ENCODE measurements around the gene IFNA21. TPM values are rescaled to one million over a fixed set of nuclear protein-coding genes. Genes with fewer than 3 reads are reported as not detected.
"Not testable (repeated sequence)": the region's sequence is repeated elsewhere in the genome, so short reads cannot be mapped to it uniquely, and the experiment has no call there.

IFNA21 gene
- not detected for total RNA-seq

DNA sequence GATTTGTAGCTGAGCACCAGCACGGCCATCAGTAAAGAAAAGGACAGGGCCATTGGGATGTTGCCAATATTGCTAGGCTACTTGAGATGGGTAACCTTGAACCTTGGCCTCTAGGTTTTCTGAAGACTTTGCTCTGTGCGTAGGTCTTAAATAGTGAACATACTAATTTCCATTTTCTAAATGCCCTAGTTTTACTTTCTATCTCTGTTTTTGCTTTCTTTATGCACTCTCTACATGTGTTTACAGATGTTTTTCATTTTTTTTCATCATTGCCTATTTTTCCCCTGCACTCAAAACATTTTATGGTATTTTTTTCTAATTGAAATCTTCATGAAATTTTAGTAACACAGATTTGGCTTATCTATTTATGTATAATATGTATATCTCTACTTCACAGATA, at the start of gene IFNA21:
Gene IFNA21, minus strand, starts transcription at position 101 of the 400 bp plus-strand sequence. Its CDS starts 48 bp downstream, at position 53.
- H3K36me3 Mint-ChIP-seq (ENCODE audit: low read depth); H3K9me3 Mint-ChIP-seq; H3K4me3 Mint-ChIP-seq; H3K27ac Mint-ChIP-seq; H3K4me1 Mint-ChIP-seq; POLR2A ChIA-PET; DNase-seq: not testable (repeated sequence)
- CTCF ChIA-PET = interaction anchor here (0.8 to 1.2 kb wide), 2 partner anchors 16 to 28 kb away, joined by 3 read pairs; no protein-coding TSS in a partner anchor
- peaks cover 24% of the 10 kb centered on the region for H3K27me3 Mint-ChIP-seq

DNA sequence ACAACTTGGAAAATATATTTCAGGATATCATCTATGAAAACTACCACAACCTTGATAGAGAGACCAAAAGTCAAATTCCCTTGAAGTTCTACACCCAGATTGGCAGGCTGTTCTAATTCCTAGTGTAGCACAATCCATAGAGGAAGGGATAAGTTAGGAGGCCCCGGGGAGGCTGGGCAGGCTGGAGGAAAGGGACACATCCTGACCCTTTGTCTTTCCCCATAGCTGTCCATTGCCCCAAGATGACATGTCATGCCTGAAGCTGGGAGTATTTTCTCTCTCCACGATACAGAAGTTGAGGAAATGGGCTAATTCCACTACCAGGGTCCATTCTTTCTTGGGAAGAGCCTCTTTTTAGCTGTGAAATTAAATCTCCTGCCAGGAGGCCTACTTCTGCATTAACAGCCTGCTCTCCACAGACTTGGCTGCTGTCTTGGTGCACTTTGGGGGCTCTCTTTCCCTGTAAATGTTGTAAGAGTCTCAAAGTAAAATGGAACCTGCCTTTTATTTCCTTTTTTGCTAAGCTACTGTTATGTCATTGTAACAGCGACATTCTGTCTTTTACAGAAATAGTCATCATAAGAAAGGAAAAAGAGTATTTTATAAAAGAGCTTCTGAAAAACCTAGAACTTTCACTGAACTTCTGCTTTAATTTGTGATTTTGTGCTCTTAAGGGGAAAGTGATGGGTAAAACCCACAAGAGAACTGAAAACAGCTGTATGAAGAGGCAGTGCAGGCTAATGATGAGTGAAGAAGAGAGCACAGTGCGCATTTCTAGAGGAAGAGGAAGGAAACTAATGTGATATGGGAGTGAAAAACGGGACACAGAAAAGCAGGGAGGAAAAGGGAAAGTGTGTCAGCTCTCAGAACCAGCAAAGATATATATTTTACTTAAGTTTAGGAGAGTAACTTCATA, 47.2 kb upstream of the IFNA21 start:
- H3K36me3 Mint-ChIP-seq (ENCODE audit: low read depth); DNase-seq; H3K4me1 Mint-ChIP-seq; H3K27ac Mint-ChIP-seq; POLR2A ChIA-PET; H3K9me3 Mint-ChIP-seq: not testable (repeated sequence)
- CTCF ChIA-PET = interaction anchor here (0.7 to 2.2 kb wide), 7 partner anchors 10 to 182 kb away, joined by 3 to 10 read pairs (median 4); no protein-coding TSS in a partner anchor
- Mint-ChIP-seq H3K4me3 (peak overlapping the region; percentile 17), H3K27me3 (peaks cover 21% of the 10 kb centered on the region)

DNA sequence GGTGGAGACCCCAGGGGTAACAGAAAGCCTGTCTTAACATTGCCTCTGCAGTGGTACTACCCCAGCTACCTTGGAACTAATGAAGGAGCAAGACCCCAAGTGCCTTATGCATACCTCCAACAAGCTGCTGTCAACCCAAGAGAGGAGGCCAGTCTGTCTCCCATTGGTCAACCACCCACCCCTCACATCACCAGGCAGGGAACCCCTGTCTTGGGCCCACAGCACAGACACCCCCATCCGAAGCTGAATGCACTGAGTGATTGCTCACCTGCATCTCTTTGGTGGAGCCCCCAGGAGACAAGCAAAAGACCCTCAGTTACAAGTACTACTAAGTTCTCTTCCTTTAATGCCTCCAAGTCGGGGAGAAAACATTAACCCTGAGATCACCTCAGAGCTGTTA, 45.7 kb upstream of the IFNA21 start:
- DNase-seq; H3K9me3 Mint-ChIP-seq; H3K27ac Mint-ChIP-seq; H3K4me1 Mint-ChIP-seq; POLR2A ChIA-PET; H3K4me3 Mint-ChIP-seq; H3K36me3 Mint-ChIP-seq (ENCODE audit: low read depth): not testable (repeated sequence)
- CTCF ChIA-PET = interaction anchor here (1.1 to 2.2 kb wide), 3 partner anchors 9 to 29 kb away, joined by 4 to 10 read pairs (median 6); no protein-coding TSS in a partner anchor
- H3K27me3 Mint-ChIP-seq = peaks cover 18% of the 10 kb centered on the region

DNA sequence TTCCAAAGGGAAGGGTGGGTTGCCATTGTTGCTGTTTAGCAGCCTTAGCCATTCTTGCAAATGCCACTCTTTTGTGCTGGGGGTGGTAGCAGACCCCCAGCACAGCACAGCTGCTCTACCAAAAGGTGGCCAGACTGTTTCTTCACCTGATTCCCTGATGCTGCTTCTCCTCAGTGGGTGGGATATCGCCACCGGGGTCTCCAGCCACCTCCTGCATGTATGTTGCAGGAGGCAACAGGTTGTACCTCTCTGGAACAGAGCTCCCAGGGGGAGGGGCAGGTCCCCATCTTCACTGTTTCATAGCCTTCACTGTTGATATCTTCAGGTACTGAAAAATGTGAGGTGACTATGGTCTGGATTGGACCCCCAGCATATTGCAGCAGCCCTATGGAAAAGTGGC, 44.3 kb upstream of the IFNA21 start:
- H3K36me3 Mint-ChIP-seq (ENCODE audit: low read depth); H3K4me3 Mint-ChIP-seq; H3K27ac Mint-ChIP-seq; DNase-seq; H3K4me1 Mint-ChIP-seq; H3K9me3 Mint-ChIP-seq; POLR2A ChIA-PET: not testable (repeated sequence)
- peaks cover 20% of the 10 kb centered on the region for H3K27me3 Mint-ChIP-seq
- CTCF ChIA-PET = interaction anchor here (0.6 to 1.6 kb wide), 2 partner anchors 15 to 236 kb away, joined by 3 to 6 read pairs; no protein-coding TSS in a partner anchor

DNA sequence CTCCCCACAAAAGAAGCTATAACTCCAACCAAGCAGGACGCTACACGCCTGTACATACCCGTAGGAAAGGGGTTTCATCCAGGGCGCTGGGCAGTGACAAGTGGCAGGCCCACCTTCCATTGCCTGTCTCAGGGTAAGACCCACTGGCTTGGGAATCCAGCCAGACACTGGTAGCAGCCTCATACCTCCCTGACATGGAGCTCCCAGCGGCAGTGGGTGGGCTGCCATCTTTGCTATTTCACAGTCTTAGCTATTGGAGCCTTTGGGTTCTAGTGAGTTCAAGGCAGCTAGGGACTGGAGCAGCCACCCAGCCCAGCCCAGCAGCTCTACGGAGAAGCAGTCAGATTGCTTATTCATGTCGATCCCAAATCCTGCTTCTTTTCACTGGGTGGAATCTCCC, 43.9 kb upstream of the IFNA21 start:
- ChIA-PET CTCF (interaction anchor here (0.6 to 1.6 kb wide), 2 partner anchors 15 to 237 kb away, joined by 3 to 6 read pairs; no protein-coding TSS in a partner anchor), POLR2A (no interaction called here)
- no peak overlapping the region for H3K4me3 Mint-ChIP-seq
- peaks cover 21% of the 10 kb centered on the region for H3K27me3 Mint-ChIP-seq
- no peaks in the 10 kb centered on the region for H3K9me3 Mint-ChIP-seq
- H3K27ac Mint-ChIP-seq = no peak overlapping the region
- H3K4me1 Mint-ChIP-seq = peaks cover 6% of the 10 kb centered on the region
- no peaks in the 10 kb centered on the region for H3K36me3 Mint-ChIP-seq (ENCODE audit: low read depth)
- DNase-seq = no peak

DNA sequence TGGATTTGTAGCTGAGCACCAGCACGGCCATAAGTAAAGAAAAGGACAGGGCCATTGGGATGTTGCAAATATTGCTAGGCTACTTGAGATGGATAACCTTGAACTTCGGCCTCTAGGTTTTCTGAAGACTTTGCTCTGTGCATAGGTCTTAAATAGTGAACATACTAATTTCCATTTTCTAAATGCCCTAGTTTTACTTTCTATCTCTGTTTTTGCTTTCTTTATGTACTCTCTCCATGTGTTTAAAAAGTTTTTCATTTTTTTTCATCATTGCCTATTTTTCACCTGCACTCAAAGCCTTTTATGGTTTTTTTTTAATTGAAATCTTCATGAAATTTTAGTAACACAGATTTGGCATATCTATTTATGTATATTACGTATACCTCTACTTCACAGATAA, 40.6 kb upstream of the IFNA21 start, which contains the start of gene IFNA10:
Gene IFNA10, minus strand, starts transcription at position 101 of the 400 bp plus-strand sequence. Its CDS starts 46 bp downstream, at position 55.
- CTCF ChIA-PET = interaction anchor here (0.5 to 0.9 kb wide), 2 partner anchors 12 to 112 kb away, joined by 4 read pairs; no protein-coding TSS in a partner anchor
- POLR2A ChIA-PET; DNase-seq; H3K4me3 Mint-ChIP-seq; H3K9me3 Mint-ChIP-seq; H3K27ac Mint-ChIP-seq; H3K4me1 Mint-ChIP-seq; H3K36me3 Mint-ChIP-seq (ENCODE audit: low read depth): not testable (repeated sequence)
- H3K27me3 Mint-ChIP-seq = peaks cover 27% of the 10 kb centered on the region

DNA sequence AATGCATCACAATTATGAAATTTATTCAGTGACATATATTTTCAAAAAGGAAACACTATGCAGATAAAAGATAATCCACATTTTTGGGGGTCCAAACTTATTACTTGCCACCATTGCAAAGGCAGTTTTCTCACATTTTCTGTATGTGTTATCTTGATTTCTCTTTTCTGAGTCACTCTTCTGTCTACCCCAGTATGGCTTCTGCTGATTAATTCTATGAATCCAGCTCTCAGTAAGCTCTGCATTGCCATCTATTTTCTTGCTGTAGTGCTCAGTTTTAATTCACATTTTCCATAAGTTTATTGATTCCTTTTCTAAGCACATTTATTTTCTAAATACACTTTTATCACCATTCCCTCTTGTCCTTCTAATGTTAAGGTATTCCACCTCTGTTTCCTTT, 38.7 kb upstream of the IFNA21 start:
- DNase-seq = no peak
- Mint-ChIP-seq H3K27ac (no peak overlapping the region), H3K36me3 (ENCODE audit: low read depth) (no peaks in the 10 kb centered on the region), H3K4me1 (peaks cover 4% of the 10 kb centered on the region), H3K4me3 (no peak overlapping the region), H3K9me3 (no peaks in the 10 kb centered on the region), H3K27me3 (peaks cover 40% of the 10 kb centered on the region)
- ChIA-PET POLR2A (no interaction called here), CTCF (no interaction called here)

DNA sequence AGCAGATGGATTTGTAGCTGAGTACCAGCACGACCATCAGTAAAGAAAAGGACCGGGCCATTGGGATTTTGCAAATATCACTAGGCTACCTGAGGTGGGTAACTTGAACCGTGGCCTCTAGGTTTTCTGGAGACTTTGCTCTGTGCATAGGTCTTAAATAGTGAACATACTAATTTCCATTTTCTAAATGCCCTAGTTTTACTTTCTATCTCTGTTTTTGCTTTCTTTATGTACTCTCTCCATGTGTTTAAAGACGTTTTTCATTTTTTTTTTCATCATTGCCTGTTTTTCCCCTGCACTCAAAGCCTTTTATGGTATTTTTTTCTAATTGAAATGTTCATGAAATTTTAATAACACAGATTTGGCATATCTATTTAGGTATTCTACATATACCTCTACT, 35.6 kb upstream of the IFNA21 start, which contains the start of gene IFNA7:
Gene IFNA7, minus strand, starts transcription at position 101 of the 400 bp plus-strand sequence. Its CDS starts 40 bp downstream, at position 61.
- H3K36me3 Mint-ChIP-seq (ENCODE audit: low read depth); H3K4me3 Mint-ChIP-seq; CTCF ChIA-PET; H3K27ac Mint-ChIP-seq; H3K4me1 Mint-ChIP-seq; H3K9me3 Mint-ChIP-seq; POLR2A ChIA-PET; DNase-seq: not testable (repeated sequence)
- peaks cover 49% of the 10 kb centered on the region for H3K27me3 Mint-ChIP-seq

DNA sequence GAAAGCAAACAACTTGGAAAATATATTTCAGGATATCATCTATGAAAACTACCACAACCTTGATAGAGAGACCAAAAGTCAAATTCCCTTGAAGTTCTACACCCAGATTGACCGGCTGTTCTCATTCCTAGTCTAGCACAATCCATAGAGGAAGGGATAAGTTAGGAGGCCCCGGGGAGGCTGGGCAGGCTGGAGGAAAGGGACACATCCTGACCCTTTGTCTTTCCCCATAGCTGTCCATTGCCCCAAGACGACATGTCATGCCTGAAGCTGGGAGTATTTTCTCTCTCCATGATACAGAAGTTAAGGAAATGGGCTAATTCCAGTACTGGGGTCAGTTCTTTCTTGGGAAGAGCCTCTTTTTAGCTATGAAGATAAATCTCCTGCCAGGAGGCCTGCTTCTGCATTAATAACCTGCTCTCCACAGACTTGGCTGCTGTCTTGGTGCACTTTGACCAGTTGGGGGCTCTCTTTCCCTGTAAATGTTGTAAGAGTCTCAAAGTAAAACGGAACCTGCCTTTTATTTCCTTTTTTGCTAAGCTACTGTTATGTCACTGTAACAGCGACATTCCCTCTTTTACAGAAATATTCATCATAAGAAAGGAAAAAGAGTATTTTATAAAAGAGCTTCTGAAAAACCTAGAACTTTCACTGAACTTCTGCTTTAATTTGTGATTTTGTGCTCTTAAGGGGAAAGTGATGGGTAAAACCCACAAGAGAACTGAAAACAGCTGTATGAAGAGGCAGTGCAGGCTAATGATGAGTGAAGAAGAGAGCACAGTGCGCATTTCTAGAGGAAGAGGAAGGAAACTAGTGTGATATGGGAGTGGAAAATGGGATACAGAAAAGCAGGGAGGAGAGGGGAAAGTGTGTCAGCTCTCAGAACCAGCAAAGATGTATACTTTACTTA, 28.7 kb upstream of the IFNA21 start:
- H3K27me3 Mint-ChIP-seq = peaks cover 29% of the 10 kb centered on the region
- H3K9me3 Mint-ChIP-seq; H3K27ac Mint-ChIP-seq; POLR2A ChIA-PET; H3K36me3 Mint-ChIP-seq (ENCODE audit: low read depth); H3K4me3 Mint-ChIP-seq; H3K4me1 Mint-ChIP-seq: not testable (repeated sequence)
- CTCF ChIA-PET = interaction anchor here (0.7 to 2.5 kb wide), 19 partner anchors 9 to 270 kb away, joined by 3 to 21 read pairs (median 4); partner anchors contain the start of gene IFNA10
- peak; percentile 43 for DNase-seq

DNA sequence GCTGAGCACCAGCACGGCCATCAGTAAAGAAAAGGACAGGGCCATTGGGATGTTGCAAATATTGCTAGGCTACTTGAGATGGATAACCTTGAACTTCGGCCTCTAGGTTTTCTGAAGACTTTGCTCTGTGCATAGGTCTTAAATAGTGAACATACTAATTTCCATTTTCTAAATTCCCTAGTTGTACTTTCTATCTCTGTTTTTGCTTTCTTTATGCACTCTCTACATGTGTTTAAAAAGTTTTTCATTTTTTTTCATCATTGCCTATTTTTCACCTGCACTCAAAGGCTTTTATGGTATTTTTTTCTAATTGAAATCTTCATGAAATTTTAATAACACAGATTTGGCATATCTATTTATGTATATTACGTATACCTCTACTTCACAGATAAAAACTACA, 21.0 kb upstream of the IFNA21 start, which contains the start of gene IFNA4:
Gene IFNA4, minus strand, starts transcription at position 101 of the 400 bp plus-strand sequence. Its CDS starts 56 bp downstream, at position 45.
- H3K36me3 Mint-ChIP-seq (ENCODE audit: low read depth); H3K4me1 Mint-ChIP-seq; H3K4me3 Mint-ChIP-seq; POLR2A ChIA-PET; CTCF ChIA-PET; DNase-seq; H3K27ac Mint-ChIP-seq; H3K9me3 Mint-ChIP-seq: not testable (repeated sequence)
- H3K27me3 Mint-ChIP-seq = peaks cover 20% of the 10 kb centered on the region

DNA sequence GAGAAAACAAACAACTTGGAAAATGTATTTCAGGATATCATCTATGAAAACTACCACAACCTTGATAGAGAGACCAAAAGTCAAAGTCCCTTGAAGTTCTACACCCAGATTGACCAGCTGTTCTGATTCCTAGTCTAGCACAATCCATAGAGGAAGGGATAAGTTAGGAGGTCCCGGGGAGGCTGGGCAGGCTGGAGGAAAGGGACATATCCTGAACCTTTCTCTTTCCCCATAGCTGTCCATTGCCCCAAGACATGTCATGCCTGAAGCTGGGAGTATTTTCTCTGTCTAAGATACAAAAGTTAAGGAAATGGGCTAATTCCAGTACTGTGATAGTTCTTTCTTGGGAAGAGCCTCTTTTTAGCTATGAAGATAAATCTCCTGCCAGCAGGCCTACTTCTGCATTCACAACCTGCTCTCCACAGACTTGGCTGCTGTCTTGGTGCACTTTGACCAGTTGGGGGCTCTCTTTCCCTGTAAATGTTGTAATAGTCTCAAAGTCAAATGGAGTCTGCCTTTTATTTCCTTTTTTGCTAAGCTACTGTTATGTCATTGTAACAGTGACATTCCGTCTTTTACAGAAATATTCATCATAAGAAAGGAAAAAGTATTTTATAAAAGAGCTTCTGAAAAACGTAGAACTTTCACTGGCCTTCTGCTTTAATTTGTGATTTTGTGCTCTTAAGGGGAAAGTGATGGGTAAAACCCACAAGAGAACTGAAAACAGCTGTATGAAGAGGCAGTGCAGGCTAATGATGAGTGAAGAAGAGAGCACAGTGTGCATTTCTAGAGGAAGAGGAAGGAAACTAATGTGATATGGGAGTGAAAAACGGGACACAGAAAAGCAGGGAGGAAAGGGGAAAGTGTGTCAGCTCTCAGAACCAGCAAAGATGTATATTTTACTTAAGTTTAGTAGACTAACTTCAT, 16.6 kb upstream of the IFNA21 start:
- CTCF ChIA-PET = interaction anchor here (0.6 to 3.8 kb wide), 23 partner anchors 9 to 605 kb away, joined by 3 to 21 read pairs (median 4); partner anchors contain the start of gene IFNA21
- H3K4me1 Mint-ChIP-seq; H3K9me3 Mint-ChIP-seq; H3K36me3 Mint-ChIP-seq (ENCODE audit: low read depth); H3K27ac Mint-ChIP-seq; H3K4me3 Mint-ChIP-seq; POLR2A ChIA-PET: not testable (repeated sequence)
- H3K27me3 Mint-ChIP-seq = peaks cover 18% of the 10 kb centered on the region
- peak; percentile 37 for DNase-seq

DNA sequence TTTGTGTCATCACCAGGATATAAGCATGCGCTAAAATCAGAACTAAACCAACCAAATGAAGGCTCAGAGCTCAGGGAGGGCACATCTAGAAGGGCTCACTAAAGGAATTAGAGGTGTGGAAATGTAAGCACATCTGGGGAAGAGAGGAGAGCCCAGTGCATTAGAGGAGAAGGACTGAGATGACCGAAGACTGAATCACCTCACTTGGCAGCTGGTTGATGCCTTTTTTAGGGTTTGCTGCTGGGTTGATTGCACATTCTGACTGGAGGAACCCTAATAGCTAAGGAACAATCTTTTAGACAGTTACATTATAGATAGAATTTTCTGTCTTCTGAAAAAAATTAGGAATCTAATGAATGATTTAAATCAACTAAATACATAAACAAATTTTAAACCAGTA, 8.2 kb upstream of the IFNA21 start:
- Mint-ChIP-seq H3K27me3 (peaks cover 16% of the 10 kb centered on the region), H3K9me3 (no peaks in the 10 kb centered on the region), H3K4me1 (no peaks in the 10 kb centered on the region), H3K36me3 (ENCODE audit: low read depth) (no peaks in the 10 kb centered on the region), H3K27ac (no peak overlapping the region), H3K4me3 (no peak overlapping the region)
- no peak for DNase-seq
- ChIA-PET CTCF (interaction anchor here (2.0 to 2.3 kb wide), 2 partner anchors 8 to 20 kb away, joined by 7 to 15 read pairs; no protein-coding TSS in a partner anchor), POLR2A (no interaction called here)
